Activated naive CD8-positive, alpha-beta T cell treated with anti-CD3 and anti-CD28 coated beads for 36 hours (primary cell): Measurements from ENCODE around the gene TIGIT. TPM values are rescaled to one million over a fixed set of nuclear protein-coding genes. Genes with fewer than 3 reads are reported as not detected.
"Not testable (repeated sequence)": the region's sequence is repeated elsewhere in the genome, so short reads cannot be mapped to it uniquely, and the experiment has no call there.

Experiments used
- DNase-seq: peaks from one replicate; pipeline ENCODE4 v3.0.0; 2021
- H3K27ac Mint-ChIP-seq: one replicate; pipeline ENCODE4 v1.8.0; 2022; ENCODE audit warnings: mild to moderate bottlenecking, moderate library complexity, mixed read lengths
- H3K27me3 Mint-ChIP-seq: one replicate; pipeline ENCODE4 v1.8.0; 2022; ENCODE audit warnings: mild to moderate bottlenecking, mixed read lengths
- H3K36me3 Mint-ChIP-seq: one replicate; pipeline ENCODE4 v1.8.0; 2021; ENCODE audit warnings: mild to moderate bottlenecking, mixed read lengths
- H3K4me1 Mint-ChIP-seq: one replicate; pipeline ENCODE4 v1.8.0; 2021; ENCODE audit warnings: mixed read lengths
- H3K4me3 Mint-ChIP-seq: one replicate; pipeline ENCODE4 v1.8.0; 2022; ENCODE audit warnings: mild to moderate bottlenecking, moderate library complexity, mixed read lengths
- H3K9me3 Mint-ChIP-seq: one replicate; pipeline ENCODE4 v1.8.0; 2022; ENCODE audit warnings: mixed read lengths
- total RNA-seq, 2 experiments: library from RNA; stranded (reverse); gene quantifications; one replicate each; pipeline ENCODE4 v1.2.3, GENCODE V29; 2021

TIGIT gene
- 10 to 100 TPM; 12.9 to 16.4 TPM for total RNA-seq

DNA sequence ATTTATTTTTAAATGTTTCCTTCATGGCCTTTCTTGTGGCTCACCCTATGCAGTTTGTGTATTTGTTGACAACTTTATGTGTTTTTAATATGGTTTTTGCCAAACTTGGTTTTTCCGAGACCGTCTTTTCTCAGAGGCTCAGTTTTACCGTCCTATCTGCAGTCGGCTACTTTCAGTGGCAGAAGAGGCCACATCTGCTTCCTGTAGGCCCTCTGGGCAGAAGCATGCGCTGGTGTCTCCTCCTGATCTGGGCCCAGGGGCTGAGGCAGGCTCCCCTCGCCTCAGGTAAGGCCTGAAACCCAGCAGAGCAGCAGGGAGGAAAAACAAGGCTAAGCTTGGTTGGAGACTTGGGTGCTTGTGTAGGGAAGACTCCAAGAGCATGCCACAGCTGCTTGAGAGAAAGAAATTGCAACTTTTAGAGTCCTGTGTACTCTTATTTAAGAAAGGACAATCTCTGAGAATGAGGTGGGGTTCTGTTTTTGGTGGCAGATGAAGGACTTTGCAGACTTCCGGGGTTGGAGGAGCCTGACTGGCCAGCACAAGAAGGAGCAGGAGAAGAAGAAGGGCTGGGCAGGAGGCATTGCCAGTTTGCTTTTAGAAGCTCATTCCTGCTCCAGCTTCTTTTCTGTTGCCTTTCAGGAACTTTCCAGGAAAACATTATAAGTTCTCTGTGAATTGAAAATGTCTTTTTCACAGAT lies at the start of gene TIGIT:
Gene TIGIT, plus strand, starts transcription at position 191 of the 698 bp plus-strand sequence. Its CDS starts 34 bp downstream, at position 225.
- no peak for DNase-seq
- Mint-ChIP-seq H3K27me3 (no peaks in the 10 kb centered on the region), H3K27ac (peak within 1 kb of the TSS; percentile 91), H3K36me3 (peaks cover 2% of the 10 kb centered on the region), H3K9me3 (no peaks in the 10 kb centered on the region), H3K4me1 (peaks cover 35% of the 10 kb centered on the region), H3K4me3 (peak within 1 kb of the TSS; percentile 46)

DNA sequence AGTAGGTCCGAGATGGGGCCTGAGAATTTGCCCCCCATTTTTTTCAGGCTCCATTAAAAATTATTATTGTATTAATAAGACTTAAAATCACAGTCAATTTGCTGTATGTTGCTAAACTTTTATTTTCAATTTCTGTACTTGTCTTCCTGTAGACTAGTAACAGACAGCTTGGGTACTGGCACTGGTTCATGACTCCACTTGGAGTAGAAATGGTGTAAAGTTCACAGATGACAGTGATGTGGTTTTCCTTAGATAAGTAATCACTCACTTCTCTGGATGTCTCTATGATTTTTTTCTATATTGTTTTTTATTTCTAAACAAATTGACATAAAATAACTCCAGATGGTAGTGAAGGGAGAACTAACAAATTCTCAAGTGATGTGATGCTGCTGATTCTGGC lies 40.9 kb upstream of the TIGIT start:
- Mint-ChIP-seq H3K27me3 (no peaks in the 10 kb centered on the region), H3K4me3 (no peak overlapping the region), H3K27ac (no peak overlapping the region), H3K36me3 (peaks cover 3% of the 10 kb centered on the region), H3K4me1 (peaks cover 9% of the 10 kb centered on the region), H3K9me3 (peaks cover 9% of the 10 kb centered on the region)
- no peak for DNase-seq

DNA sequence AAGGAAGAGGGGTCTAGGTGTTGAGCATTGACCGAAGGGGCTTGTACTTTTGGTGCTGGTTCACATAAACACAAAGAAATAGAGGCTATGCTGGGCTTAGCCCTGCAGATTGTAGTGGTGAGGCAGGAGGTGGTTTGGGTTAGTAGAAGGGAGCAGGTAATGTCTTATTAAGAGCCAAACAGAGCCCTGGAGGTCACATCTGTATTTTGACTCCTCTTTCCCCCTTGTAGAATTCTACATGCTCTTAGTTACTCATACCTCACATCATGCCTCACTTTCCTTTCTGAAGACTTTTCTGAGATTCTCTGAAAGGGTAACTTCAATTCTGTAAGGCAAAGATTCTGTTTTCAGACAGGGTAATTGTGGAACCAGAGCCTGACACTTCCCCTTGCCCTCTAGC lies 40.3 kb upstream of the TIGIT start:
- no peak overlapping the region for H3K4me3 Mint-ChIP-seq
- H3K4me1 Mint-ChIP-seq, result peaks cover 9% of the 10 kb centered on the region
- no peaks in the 10 kb centered on the region for H3K27me3 Mint-ChIP-seq
- H3K36me3 Mint-ChIP-seq, result peaks cover 6% of the 10 kb centered on the region
- DNase-seq, result no peak
- peak overlapping the region; percentile 22 for H3K27ac Mint-ChIP-seq
- peaks cover 12% of the 10 kb centered on the region for H3K9me3 Mint-ChIP-seq

DNA sequence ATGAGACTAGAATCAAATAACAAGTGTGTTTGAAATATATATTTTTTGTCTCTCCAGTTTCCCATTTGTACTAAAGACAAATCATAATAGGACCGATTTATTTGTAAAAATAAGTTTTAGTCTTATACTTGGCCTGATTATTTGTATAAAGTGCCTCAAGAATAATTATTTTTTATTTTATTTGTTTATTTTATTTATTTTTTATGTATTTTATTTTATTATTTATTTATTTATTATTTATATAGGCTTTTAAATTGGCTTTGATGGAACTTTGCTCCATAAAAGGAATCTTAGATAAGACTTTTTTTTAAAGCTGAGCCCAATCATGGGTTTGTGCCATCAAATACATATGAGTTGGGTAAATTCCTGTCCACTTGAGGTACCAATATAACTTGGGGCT lies 34.3 kb upstream of the TIGIT start:
- peaks cover 3% of the 10 kb centered on the region for H3K4me1 Mint-ChIP-seq

DNA sequence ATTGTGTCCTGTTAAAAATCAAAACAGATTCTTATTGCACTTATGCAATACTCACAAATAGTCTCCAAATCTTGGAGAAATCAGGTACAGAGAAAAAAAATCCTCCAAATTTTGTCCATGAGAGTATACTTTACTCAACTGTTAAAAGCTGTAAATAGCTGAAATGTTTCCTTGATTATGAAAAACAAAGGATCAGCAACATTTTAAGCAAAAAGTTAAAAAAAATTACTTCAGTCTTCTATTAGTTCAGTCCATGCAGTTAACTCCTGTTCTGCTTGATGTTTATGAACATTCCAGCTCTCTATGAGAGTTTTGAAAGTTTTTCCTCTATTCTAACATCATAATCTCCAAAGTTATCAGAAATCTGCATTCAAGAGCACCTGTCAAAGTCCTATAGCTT lies 33.7 kb upstream of the TIGIT start:
- peaks cover 3% of the 10 kb centered on the region for H3K4me1 Mint-ChIP-seq
- H3K4me3 Mint-ChIP-seq, result no peak overlapping the region
- peaks cover 21% of the 10 kb centered on the region for H3K9me3 Mint-ChIP-seq
- H3K27ac Mint-ChIP-seq, result no peak overlapping the region
- no peak for DNase-seq
- no peaks in the 10 kb centered on the region for H3K27me3 Mint-ChIP-seq
- peaks cover 6% of the 10 kb centered on the region for H3K36me3 Mint-ChIP-seq

More for the DNA sequence above, 34.3 kb upstream of the TIGIT start:
- DNase-seq, result no peak
- Mint-ChIP-seq H3K9me3 (peaks cover 18% of the 10 kb centered on the region), H3K4me3 (no peak overlapping the region), H3K27ac (no peak overlapping the region), H3K27me3 (no peaks in the 10 kb centered on the region), H3K36me3 (peaks cover 6% of the 10 kb centered on the region)

DNA sequence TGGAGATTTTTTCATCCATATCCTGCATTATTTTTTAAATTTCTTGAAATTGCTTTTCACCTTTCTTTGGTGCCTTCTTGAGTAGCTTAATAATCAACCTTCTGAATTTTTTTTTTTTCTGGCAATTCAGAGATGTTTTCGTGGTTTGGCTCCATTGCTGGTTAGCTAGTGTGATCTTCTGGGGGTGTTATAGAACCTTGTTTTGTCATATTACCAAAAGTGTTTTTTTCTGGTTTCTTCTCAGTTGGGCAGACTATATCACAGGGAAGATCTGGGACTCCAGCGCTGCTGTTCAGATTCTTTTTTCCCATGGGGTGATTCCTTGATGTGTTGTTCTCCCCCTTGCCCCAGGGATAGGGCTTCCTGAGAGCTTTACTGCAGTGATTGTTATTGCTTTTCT lies 23.8 kb upstream of the TIGIT start:
- DNase-seq, result no peak
- Mint-ChIP-seq H3K4me1 (no peaks in the 10 kb centered on the region), H3K36me3 (peaks cover 14% of the 10 kb centered on the region), H3K9me3 (peaks cover 18% of the 10 kb centered on the region), H3K4me3 (no peak overlapping the region), H3K27ac (no peak overlapping the region), H3K27me3 (no peaks in the 10 kb centered on the region)

DNA sequence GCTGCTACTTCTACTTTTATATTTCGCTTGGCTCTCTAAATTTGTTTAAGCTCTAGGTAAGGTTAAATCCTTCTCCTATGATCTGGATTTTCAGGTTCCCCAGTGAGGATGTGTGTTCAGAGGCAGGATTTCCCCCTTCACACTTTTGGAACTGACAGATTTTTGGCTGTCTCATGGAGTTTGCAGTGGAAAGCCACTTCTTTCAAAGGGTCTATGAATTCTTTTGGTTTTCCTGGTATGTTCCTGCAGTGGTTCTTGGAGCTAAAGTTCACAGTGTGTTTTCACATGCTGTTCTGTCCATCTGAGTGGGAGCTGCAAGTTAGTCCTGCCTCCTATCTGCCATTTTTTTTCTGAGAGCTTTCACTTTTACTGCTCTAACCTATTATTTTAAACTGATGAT lies 21.6 kb upstream of the TIGIT start:
- H3K36me3 Mint-ChIP-seq, result peaks cover 14% of the 10 kb centered on the region
- H3K27ac Mint-ChIP-seq, result no peak overlapping the region
- no peaks in the 10 kb centered on the region for H3K4me1 Mint-ChIP-seq
- no peaks in the 10 kb centered on the region for H3K27me3 Mint-ChIP-seq
- H3K4me3 Mint-ChIP-seq, result no peak overlapping the region
- H3K9me3 Mint-ChIP-seq, result peaks cover 18% of the 10 kb centered on the region
- DNase-seq, result no peak

DNA sequence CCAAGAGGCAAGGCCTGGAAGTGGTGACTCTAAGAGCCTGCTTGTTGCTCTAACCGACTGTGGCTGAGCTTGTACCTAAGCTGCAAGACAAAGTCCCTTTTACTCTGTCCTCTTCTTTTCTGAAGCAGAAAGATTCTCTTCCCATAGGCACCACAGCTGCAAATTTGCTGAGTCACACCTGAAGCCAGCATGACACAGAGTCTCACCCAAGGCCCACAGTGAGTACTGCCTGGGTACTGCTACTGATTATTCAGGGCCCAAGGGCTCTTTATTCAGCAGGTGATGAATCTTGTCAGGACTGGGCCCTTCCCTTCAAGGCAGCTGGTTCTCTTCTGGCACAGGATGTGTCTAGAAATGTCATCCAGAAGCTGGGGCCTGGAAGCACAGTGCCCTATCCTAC lies 18.9 kb upstream of the TIGIT start:
- H3K9me3 Mint-ChIP-seq, result peaks cover 9% of the 10 kb centered on the region
- H3K27ac Mint-ChIP-seq, result no peak overlapping the region
- H3K36me3 Mint-ChIP-seq, result peaks cover 5% of the 10 kb centered on the region
- no peak for DNase-seq
- H3K4me1 Mint-ChIP-seq, result no peaks in the 10 kb centered on the region
- H3K4me3 Mint-ChIP-seq, result no peak overlapping the region
- no peaks in the 10 kb centered on the region for H3K27me3 Mint-ChIP-seq

DNA sequence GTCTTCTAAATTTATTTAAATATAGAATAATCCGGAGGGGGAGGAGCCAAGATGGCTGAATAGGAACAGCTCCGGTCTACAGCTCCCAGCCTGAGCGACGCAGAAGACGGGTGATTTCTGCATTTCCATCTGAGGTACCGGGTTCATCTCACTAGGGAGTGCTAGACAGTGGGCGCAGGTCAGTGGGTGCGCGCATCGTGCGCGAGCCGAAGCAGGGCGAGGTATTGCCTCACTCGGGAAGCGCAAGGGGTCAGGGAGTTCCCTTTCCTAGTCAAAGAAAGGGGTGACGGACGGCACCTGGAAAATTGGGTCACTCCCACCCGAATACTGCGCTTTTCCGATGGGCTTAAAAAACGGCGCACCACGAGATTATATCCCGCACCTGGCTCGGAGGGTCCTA lies 17.0 kb upstream of the TIGIT start:
- DNase-seq, H3K9me3 Mint-ChIP-seq, H3K36me3 Mint-ChIP-seq, H3K27me3 Mint-ChIP-seq, H3K4me3 Mint-ChIP-seq, H3K27ac Mint-ChIP-seq, H3K4me1 Mint-ChIP-seq: not testable (repeated sequence)

DNA sequence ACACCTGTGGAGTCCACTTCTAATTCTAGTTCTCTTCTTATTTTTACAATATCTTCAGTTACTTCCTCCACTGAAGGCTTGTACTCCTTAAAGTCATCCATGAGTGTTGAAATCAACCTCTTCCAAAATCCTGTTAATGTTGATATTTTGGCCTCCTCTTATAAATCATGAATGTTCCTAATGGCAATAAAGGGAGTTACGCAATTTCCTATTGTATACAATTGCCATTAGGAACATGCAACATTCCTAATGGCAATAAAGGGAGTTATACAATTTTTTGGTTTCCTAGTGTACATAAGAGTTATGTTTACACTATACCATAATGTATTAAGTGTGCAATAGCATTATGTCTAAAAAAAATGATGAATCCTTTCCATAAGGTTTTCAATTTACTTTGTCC lies 9.2 kb upstream of the TIGIT start:
- H3K27ac Mint-ChIP-seq, result peak overlapping the region; percentile 26
- no peak overlapping the region for H3K4me3 Mint-ChIP-seq
- no peaks in the 10 kb centered on the region for H3K27me3 Mint-ChIP-seq
- H3K4me1 Mint-ChIP-seq, result peaks cover 25% of the 10 kb centered on the region
- no peaks in the 10 kb centered on the region for H3K36me3 Mint-ChIP-seq
- H3K9me3 Mint-ChIP-seq, result peaks cover 7% of the 10 kb centered on the region
- DNase-seq, result no peak

DNA sequence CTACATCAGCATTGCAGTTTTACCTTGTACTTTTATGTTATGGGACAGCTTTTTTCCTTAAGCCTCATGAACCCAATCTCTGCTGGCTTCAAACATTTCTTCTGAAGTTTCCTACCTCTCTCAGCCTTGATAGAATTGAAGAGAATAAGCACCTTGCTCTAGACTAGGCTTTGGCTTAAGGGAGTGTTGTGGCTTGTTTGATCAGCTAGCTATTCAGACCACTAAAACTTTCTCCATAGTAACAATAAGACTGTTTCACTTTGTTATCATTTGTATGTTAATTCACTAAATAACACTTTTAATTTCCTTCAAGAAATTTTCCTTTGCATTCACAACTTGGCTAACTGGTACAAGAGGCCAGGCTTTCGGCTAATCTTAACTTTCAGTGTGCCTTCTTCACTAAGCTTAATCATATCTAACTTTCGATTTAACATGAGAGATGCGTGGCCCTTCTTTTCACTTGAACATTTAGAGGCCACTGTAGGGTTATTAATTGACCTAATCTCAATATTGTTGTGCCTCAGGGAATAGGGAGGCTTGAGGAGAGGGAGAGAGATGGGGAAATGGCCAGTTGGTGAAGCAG lies 8.1 kb upstream of the TIGIT start:
- H3K27me3 Mint-ChIP-seq, result no peaks in the 10 kb centered on the region
- H3K36me3 Mint-ChIP-seq, result no peaks in the 10 kb centered on the region
- H3K4me3 Mint-ChIP-seq, result peak overlapping the region; percentile 55
- no peak for DNase-seq
- peak overlapping the region; percentile 95 for H3K27ac Mint-ChIP-seq
- H3K4me1 Mint-ChIP-seq, result peaks cover 28% of the 10 kb centered on the region
- H3K9me3 Mint-ChIP-seq, result peaks cover 7% of the 10 kb centered on the region

DNA sequence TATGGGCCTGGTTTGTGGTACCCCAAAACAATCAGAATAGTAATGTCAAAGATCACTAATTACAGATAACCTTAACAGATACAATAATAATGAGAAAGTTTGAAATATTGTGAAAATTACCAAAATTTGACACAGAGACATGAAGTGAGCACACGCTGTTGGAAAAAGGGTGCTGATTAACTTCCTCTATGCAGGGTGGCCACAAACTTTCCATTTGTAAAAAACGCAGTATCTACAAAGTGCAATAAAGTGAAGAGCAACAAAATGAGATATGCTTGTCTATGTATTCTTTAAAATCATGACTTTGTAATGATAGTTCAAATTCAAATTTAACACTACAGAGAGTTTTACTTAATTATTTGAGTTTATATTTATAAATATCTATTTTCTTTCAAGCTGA lies 7.6 kb upstream of the TIGIT start:
- Mint-ChIP-seq H3K9me3 (peaks cover 7% of the 10 kb centered on the region), H3K4me3 (peak overlapping the region; percentile 55), H3K4me1 (peaks cover 32% of the 10 kb centered on the region), H3K36me3 (no peaks in the 10 kb centered on the region), H3K27ac (peak overlapping the region; percentile 95), H3K27me3 (no peaks in the 10 kb centered on the region)
- DNase-seq, result no peak

DNA sequence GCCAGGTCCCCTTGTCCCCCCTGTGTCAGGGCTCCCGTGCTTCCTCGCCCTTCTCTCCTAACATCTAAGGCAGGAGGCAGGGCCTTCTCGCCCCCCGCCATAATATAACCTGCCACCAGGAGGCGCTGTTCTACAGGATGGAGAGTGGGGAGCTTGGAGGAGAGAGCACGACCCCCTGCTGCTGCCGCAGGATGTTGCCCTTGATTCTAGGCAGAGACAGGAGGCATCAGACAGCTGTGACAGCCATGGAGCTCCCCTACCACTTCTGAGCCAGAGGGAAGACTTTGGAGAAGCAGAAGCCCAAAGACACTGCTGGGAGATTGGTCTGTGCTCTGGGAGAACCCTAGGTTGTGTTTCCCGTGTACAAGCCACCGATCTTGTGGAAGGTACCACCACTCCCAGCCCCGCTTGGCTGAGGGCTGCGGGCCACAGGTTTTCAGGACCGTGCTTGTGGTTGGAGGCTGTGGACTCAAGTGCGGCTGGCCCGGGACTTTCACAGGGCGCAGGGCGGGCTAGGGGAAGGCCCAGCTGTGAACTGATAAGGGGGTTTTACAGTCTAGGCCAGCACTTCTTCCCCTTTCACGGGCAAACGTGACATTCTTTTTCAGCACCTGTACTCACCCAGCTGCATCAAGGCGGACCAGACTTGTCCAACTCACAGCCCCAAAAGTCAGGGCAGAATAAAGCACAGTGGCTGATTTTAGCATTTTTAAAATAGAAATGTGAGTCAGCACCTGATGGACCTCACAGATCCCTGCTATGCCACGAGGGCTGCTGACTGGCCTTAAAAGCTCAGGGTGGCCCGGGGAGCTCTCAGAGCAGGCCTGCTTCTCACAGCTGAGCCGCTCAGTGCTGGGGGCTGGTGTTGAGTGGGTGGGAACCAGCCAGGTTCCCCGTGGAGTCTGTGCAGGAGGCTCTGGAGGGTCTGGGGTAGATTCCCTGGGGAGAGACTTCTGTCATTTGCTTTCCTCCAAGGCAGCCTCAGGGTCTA lies 2.6 kb upstream of the TIGIT start:
- peaks cover 2% of the 10 kb centered on the region for H3K36me3 Mint-ChIP-seq
- peak; percentile 90 for DNase-seq
- peak overlapping the region; percentile 70 for H3K4me3 Mint-ChIP-seq
- H3K27me3 Mint-ChIP-seq, result no peaks in the 10 kb centered on the region
- H3K9me3 Mint-ChIP-seq, result no peaks in the 10 kb centered on the region
- H3K27ac Mint-ChIP-seq, result peak overlapping the region; percentile 91
- H3K4me1 Mint-ChIP-seq, result peaks cover 41% of the 10 kb centered on the region

DNA sequence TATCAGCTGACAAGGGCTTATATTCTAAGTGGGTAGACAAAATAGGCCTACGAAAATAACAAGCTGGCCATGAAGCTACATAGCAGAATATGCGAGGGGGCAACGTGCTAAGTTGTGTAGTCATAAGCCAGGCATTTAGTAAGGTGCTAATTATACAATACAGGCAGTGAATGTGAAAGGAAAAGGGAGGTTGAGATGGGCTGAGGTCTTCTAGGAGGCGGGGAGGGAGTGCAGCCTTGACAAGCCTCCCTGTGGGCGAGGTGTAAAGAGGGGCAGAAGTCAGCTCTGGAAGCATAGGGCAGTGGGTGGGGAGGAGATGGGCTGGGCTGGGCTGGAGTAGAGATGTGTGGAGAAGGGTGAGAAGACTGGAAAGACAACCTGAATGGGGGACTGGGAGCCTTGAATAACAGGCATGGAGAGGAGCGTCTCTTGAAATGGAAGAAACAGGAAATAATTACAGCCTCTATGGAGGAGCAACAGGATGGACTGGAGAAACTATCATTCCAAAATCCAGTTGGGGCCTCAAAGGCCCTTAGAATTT lies 1.2 kb downstream of the TIGIT start:
- Mint-ChIP-seq H3K4me1 (peaks cover 37% of the 10 kb centered on the region), H3K4me3 (peak overlapping the region; percentile 63), H3K36me3 (peaks cover 2% of the 10 kb centered on the region), H3K27ac (peak overlapping the region; percentile 26), H3K27me3 (no peaks in the 10 kb centered on the region), H3K9me3 (no peaks in the 10 kb centered on the region)
- DNase-seq, result no peak

DNA sequence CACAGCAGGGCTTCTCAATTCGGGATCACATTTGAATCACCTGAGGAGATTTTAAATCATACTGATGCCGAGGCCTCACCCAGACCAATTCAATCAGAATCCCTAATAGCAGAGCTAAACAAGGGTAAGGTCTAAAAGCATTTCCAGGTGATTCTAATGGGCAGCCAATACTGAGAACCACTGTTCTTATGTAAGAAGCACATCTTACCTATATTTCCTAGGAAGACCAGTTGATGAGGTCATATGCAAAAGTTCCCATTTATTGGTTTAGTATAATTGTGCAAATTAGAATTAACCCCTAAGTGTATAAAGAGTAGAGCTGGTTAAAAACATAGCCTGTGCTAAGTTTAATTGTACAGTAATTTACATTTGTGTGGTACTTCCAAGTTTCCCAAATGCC lies 2.1 kb downstream of the TIGIT start:
- peaks cover 33% of the 10 kb centered on the region for H3K4me1 Mint-ChIP-seq
- peak overlapping the region; percentile 32 for H3K4me3 Mint-ChIP-seq
- H3K36me3 Mint-ChIP-seq, result peaks cover 2% of the 10 kb centered on the region
- H3K27ac Mint-ChIP-seq, result no peak overlapping the region
- no peak for DNase-seq
- H3K9me3 Mint-ChIP-seq, result no peaks in the 10 kb centered on the region
- H3K27me3 Mint-ChIP-seq, result no peaks in the 10 kb centered on the region
